GM12872 (cell line): ENCODE data around the gene ANKRD60.

Experiments
- TF ChIP-seq, protein P1 (sequence below): IDR thresholded peaks from 3 replicates; pipeline ENCODE4 v1.5.1; 2011; ENCODE audit warnings: low read depth, mild to moderate bottlenecking, low read length, moderate library complexity; ENCODE audit not compliant: insufficient read depth

ANKRD60 gene

DNA sequence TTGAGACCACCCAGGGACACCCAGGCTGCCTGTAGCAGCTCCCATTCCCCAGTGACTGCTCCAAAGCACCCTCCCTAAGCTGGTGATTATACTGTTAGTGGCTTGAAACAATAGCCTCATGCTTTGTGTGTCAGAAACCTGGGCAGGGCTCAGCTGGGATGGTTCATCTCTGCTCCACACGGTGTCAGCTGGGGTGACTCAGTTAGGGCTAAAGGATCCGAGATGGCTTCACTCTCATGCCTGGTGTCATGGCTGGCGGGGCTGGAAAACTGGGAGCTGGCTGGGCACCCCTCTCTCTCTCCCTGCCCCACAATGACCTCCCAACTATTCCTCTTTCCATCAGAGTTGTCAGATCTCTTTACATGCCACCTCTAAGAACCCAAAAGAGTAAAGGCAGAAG, 44.4 kb downstream of the ANKRD60 start:
- TF ChIP-seq, protein P1, sequence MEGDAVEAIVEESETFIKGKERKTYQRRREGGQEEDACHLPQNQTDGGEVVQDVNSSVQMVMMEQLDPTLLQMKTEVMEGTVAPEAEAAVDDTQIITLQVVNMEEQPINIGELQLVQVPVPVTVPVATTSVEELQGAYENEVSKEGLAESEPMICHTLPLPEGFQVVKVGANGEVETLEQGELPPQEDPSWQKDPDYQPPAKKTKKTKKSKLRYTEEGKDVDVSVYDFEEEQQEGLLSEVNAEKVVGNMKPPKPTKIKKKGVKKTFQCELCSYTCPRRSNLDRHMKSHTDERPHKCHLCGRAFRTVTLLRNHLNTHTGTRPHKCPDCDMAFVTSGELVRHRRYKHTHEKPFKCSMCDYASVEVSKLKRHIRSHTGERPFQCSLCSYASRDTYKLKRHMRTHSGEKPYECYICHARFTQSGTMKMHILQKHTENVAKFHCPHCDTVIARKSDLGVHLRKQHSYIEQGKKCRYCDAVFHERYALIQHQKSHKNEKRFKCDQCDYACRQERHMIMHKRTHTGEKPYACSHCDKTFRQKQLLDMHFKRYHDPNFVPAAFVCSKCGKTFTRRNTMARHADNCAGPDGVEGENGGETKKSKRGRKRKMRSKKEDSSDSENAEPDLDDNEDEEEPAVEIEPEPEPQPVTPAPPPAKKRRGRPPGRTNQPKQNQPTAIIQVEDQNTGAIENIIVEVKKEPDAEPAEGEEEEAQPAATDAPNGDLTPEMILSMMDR = no peak

DNA sequence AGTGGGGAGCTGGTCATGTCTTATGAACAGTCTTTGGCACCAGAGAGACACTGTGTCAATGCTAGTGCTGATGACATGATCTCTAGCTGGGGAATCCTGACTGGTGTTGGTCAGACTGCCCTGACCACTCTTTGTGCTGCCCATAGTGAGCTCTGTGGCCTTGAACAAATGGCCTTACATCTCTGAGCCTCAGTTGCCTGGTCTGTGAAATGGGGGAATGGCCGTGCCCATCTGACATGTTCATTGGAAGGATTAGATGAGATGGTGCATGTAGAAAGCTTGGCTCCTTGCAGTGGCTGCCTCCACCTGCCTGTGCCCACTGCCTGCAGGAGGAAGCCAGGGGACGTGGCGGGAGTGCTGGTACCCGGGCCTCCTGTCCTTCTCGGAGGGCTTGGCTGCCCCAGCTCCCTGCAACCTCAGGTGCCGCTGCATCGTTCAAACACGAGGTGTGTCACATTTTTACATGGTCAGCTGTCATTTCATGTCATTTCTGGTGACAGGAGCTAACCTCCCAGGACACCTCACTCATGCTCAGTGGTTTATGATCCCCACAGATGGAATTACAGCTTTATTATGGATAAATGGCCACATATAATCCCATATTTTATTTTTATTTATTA, 45.8 kb downstream of the ANKRD60 start:
- TF ChIP-seq, protein P1 = no peak

DNA sequence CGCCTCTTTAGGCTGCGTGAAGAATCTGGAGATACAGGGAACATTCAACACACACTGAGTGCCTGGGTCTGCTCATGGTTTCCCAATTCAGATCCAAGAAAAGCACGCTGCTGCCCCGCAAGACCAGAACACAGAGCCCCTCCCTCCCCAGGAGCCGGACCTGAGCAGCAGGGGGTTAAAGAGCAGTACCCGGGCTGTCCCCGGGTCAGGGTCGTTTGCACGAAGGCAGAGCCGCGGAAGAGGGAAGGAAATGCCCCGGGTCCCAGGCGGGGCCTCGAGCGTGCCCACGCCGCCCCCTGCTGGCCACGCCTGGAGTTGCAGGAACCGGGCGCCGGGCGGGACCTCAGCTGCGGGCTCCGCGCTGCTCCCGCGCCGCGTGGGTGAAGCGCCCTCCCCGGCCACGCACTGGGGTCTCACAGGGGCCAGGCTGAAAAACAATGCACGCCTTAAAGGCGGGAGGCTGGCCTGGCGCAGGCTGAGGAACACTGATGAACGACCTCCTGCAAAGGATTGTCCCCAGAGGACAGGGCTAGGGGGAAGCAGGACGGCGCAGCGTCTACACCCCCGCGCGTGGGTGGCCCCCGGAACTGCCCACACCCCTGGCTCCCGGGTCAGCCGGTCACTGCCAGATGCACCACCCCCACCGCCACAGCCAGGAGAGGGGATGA, 48.9 kb downstream of the ANKRD60 start:
- TF ChIP-seq, protein P1 = peak; percentile 92

DNA sequence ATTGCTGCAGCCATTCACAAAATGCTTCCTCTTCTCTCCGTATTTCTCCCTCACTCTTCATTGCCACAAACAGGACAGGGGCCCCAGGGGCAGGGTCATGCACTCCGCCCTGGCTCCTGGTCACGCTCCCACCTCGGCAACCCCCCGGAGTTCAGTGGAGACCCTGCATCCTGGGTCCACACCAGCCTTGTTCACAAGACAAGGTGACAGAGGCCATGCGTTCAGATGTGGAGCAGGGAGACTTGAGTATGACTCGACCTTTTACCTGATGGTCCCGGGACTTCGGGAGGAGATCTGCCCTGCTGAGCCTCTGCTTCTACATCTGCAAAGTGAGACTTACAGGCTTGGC, 49.4 kb downstream of the ANKRD60 start:
- TF ChIP-seq, protein P1 = no peak

DNA sequence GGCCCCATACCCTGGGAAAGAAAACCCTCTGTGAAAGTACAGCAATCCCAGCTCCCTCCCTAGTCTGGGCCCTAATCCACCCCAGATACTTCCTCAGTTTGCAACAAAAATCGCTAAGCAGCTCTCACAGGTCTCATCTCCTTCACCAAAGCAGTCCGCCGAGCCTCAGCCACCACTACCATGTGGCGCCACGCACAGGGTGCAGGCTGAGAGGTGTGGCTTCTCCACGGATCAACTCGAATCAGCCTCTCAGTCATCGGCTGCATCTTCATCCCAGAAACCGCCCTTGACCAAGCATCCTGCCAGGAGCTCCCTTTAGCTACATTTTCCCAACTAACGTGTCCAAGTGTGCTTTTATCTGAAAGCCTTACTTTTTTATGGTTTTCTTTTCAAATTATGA, 50.7 kb downstream of the ANKRD60 start:
- TF ChIP-seq, protein P1 = no peak

DNA sequence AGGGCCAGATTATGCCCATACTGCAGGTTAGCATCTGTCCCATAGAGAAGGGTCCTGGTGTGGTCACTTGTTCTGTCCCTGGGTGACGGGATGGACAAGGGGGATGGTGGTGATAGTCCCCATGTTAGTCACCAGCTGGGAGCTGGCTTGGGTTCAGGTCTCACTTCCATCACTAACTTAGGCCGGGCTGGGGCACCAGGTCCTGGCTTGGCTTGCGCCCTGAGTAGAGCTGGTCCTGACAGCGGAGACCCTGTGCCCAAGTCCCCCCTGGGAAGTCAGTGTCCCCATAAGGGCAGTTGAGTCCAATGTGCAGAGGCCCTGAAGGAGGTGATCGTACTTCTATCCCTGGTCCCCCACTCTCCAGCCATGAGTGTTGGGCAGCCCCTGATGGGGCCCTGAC, 52.6 kb downstream of the ANKRD60 start:
- TF ChIP-seq, protein P1 = no peak

DNA sequence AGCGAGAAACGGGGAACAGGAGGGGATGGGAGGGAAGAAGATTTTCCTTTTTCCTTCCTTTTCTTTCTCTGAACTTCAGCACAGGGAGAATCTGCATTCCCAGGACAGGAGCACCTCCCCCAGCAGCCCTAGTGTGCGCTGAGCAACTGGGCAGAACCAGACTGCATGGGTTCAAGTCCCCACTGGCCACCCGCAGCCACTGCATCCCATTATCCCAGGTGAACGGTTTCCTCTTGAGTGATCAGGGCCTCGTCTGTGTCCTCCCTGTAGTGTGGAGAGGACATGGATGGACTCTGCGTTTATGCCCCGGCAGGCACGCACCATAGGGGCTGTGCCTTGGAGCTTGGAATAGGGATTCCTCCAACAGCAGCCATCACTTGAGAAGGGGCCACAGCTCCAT, 53.0 kb downstream of the ANKRD60 start:
- TF ChIP-seq, protein P1 = no peak
